PFSK-1 (cell line): ENCODE data around the gene RYR2.

Experiments used
- TAF1 ChIP-seq: IDR thresholded peaks from 2 replicates; pipeline ENCODE4 v1.6.1; 2012; ENCODE audit warnings: low read length, control low read depth, borderline replicate concordance; ENCODE audit not compliant: insufficient read depth
- TF ChIP-seq, protein P1 (sequence below), 2 experiments: IDR thresholded peaks; 2 replicates each; pipeline versions ENCODE4 v1.6.1 to v1.8.0; 2011 to 2012; ENCODE audit warnings: low read depth in 2 of 2, low read length in 2 of 2, control low read depth in 1 of 2, inconsistent platforms in 1 of 2, mild to moderate bottlenecking in 1 of 2, moderate library complexity in 1 of 2; ENCODE audit not compliant: insufficient read depth in 1 of 2

DNA sequence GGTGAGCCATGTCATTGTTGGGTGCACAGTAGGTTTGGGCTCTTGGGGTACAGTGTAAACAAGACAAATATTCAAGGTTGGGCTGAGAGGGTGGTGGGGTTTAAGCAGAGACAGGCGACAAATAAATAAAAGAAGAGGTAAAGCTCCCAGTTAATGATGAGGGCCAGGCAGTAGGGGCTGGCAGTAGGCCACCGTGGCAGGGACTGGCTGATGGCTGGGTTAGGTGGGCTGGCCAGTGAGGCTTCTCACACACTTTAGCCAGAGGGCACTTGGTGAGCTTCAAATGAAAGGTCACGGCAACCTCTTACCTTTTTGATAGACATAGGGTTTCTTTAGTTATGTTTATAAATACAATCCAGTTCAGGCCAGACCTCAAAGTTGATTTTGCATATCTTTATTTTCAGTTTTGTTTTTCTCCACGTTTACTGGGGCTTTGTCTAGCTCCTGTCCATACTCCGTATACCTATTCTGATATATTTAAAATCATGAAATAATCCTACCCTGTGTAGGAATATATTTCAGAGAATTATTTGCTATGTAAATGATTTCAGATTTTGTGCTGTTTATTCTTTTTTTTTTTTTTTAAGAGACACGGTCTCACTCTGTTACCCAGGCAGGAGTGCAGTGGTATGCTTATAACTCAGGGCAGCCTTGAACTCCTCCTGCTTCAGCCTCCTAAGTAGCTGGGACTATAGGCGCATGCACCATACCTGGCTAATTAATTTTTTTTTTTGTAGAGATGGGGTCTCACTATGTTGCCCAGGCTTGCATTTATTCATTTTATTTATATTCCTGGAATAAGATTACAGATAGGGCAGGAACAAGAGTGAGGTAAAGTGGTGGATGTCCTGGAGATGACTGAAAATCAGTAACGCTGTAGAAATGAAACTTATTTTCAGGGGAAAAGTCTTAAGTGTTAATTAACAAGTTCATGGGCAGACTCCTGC, 122.7 kb downstream of the RYR2 start:
- no peak for TF ChIP-seq TAF1
- TF ChIP-seq, protein P1, sequence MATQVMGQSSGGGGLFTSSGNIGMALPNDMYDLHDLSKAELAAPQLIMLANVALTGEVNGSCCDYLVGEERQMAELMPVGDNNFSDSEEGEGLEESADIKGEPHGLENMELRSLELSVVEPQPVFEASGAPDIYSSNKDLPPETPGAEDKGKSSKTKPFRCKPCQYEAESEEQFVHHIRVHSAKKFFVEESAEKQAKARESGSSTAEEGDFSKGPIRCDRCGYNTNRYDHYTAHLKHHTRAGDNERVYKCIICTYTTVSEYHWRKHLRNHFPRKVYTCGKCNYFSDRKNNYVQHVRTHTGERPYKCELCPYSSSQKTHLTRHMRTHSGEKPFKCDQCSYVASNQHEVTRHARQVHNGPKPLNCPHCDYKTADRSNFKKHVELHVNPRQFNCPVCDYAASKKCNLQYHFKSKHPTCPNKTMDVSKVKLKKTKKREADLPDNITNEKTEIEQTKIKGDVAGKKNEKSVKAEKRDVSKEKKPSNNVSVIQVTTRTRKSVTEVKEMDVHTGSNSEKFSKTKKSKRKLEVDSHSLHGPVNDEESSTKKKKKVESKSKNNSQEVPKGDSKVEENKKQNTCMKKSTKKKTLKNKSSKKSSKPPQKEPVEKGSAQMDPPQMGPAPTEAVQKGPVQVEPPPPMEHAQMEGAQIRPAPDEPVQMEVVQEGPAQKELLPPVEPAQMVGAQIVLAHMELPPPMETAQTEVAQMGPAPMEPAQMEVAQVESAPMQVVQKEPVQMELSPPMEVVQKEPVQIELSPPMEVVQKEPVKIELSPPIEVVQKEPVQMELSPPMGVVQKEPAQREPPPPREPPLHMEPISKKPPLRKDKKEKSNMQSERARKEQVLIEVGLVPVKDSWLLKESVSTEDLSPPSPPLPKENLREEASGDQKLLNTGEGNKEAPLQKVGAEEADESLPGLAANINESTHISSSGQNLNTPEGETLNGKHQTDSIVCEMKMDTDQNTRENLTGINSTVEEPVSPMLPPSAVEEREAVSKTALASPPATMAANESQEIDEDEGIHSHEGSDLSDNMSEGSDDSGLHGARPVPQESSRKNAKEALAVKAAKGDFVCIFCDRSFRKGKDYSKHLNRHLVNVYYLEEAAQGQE (IDR thresholded peaks at IDR 0.05; ENCODE audit: insufficient read depth in 1 of 2, low read depth in 2 of 2, low read length in 2 of 2), result no peak
